ENCODE data around the gene STMN3. TPM values are rescaled to one million over a fixed set of nuclear protein-coding genes. Genes with fewer than 3 reads are reported as not detected.

The STMN3 gene
- total RNA-seq (2014; rRNA removed; shearing (Covaris generic)): 36.6 and 38.0 TPM in 2 replicates

DNA sequence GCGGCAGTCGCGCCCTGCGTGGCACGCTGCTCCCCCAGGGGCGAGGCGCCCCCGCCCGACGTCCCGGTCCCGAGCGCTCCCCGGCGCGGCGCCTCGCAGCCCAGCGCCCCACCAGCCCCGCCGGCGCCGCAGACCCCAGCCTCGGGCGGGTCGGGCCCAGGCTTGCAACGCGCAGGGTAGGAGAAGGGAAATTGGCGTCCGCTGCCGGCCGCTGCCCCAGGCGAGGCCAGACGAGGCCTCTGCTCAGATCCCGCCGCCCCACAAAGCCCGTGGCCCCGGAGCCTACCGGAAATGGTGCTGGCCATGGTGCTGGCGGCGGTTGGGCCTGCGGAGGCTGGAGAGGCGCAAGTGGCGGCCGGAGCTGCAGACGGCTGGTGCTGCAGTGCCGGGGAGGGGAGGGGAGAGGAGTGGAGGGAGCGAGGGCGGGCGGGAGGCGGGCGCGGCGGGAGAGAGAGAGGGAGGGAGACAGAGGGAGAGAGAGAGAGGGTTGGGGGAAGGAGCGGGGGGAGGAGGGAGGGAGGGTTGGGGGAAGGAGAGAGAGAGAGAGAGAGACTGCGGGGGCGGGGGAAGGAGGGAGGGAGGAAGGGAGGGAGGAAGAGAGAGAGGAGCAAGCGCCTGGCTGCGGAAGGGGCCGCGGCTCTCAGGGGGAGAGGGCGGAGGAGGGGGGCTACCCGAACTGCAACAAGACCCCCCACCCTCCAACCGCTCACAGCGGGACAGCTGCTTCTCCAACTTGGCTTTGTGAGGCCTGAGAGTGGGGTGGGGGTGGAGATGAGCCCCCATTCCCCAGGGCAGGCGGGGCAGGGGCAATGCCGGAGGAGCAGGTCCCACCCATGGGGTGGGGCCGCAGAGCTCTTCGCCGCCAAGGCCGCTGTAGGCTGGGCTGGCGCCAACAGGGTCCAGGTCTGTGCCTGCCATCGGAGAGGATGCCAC lies at the start of gene STMN3:
TSS of gene STMN3 (minus strand) at position 384 of the 933 bp plus-strand sequence. CDS start at position 305, 79 bp downstream.
- peak within 1 kb of the TSS; percentile 10; the same call in 1 of the 2 replicates for H3K27ac ChIP-seq
- peak; percentile 97 to 98 for DNase-seq
- peaks cover 6% of the 10 kb centered on the region; the same call in 1 of the 2 replicates for H3K4me1 ChIP-seq
- H3K9me3 ChIP-seq (replicated peaks): no peaks in the 10 kb centered on the region
- H3K27me3 ChIP-seq: no peaks in the 10 kb centered on the region
- no peaks in the 10 kb centered on the region for H3K36me3 ChIP-seq
- H3K4me3 ChIP-seq: peak within 1 kb of the TSS; percentile 55

DNA sequence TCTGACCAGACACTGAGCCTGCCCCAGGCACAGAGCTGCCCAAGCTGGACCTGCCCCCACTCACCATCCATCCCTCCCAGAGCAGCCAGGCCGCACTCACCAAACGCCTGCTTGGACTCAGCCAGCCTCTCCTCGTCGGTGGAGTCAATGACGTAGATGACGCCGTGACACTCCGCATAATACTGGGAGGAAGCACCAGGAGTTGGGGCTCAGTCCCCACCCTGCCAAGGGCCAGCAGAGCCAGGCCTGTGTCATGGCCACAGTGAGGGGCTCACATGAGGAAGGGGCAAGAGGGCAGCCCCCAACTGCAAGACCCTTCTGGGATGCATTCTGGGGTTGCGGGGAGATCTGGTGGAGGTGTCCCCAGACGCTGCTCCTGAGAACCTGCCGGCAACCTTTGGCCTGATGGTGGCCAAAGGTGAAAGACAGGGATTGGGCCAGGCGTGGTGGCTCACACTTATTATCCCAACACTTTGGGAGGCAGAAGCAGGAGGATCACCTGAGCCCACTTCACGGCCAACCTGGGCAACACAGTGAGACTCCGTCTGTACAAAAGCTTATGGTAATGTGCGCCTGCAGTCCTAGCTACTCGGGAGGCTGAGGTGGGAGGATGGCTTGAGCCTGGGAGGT lies 48.9 kb upstream of the STMN3 start:
- Histone ChIP-seq H3K36me3 (peaks cover 23% of the 10 kb centered on the region), H3K27ac (no peak overlapping the region)

GRCh38 chr20:63701329-63702035 lies 48.3 kb upstream of the STMN3 start:
- H3K27ac ChIP-seq: no peak overlapping the region

More for the DNA sequence above, 48.9 kb upstream of the STMN3 start:
- Histone ChIP-seq H3K27me3 (no peaks in the 10 kb centered on the region), H3K4me3 (no peak overlapping the region), H3K9me3 (replicated peaks) (no peaks in the 10 kb centered on the region), H3K4me1 (peaks cover 18% of the 10 kb centered on the region)
- DNase-seq: peak in 1 of 2 experiments; percentile 12

DNA sequence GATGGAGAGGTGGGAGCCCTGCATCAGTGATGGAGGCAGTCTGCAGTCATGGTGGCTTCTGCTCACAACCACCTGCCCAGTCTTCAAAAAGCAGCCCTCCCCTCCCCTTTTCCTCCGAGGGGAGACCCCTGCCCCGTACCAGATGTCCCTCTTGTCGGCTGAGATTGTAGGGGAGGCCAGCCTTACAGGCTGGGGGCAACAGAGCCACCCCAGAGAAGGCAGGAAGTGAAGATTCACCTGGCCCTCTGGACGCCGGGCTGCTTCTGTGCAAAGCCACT lies 47.8 kb upstream of the STMN3 start:
- Histone ChIP-seq H3K27ac (no peak overlapping the region), H3K27me3 (no peaks in the 10 kb centered on the region), H3K36me3 (peaks cover 20% of the 10 kb centered on the region), H3K4me1 (peaks cover 18% of the 10 kb centered on the region), H3K9me3 (replicated peaks) (no peaks in the 10 kb centered on the region), H3K4me3 (no peak overlapping the region)
- no peak for DNase-seq

More at GRCh38 chr20:63701329-63702035, 48.3 kb upstream of the STMN3 start:
- H3K27me3 ChIP-seq: no peaks in the 10 kb centered on the region
- peaks cover 23% of the 10 kb centered on the region for H3K36me3 ChIP-seq
- peak; percentile 15 to 17 for DNase-seq
- no peaks in the 10 kb centered on the region for H3K9me3 ChIP-seq (replicated peaks)
- no peak overlapping the region for H3K4me3 ChIP-seq
- H3K4me1 ChIP-seq: peaks cover 18% of the 10 kb centered on the region

- no peak overlapping the region for H3K4me3 ChIP-seq
- H3K27me3 ChIP-seq: no peaks in the 10 kb centered on the region
- H3K4me1 ChIP-seq: peaks cover 18% of the 10 kb centered on the region
- no peak overlapping the region; the same call in 1 of the 2 replicates for H3K27ac ChIP-seq
- DNase-seq: peak in 1 of 2 experiments; percentile 22
- peaks cover 14% of the 10 kb centered on the region for H3K36me3 ChIP-seq
- H3K9me3 ChIP-seq (replicated peaks): no peaks in the 10 kb centered on the region
These were observed 47.2 kb upstream of the STMN3 start for GRCh38 chr20:63700199-63701050.

DNA sequence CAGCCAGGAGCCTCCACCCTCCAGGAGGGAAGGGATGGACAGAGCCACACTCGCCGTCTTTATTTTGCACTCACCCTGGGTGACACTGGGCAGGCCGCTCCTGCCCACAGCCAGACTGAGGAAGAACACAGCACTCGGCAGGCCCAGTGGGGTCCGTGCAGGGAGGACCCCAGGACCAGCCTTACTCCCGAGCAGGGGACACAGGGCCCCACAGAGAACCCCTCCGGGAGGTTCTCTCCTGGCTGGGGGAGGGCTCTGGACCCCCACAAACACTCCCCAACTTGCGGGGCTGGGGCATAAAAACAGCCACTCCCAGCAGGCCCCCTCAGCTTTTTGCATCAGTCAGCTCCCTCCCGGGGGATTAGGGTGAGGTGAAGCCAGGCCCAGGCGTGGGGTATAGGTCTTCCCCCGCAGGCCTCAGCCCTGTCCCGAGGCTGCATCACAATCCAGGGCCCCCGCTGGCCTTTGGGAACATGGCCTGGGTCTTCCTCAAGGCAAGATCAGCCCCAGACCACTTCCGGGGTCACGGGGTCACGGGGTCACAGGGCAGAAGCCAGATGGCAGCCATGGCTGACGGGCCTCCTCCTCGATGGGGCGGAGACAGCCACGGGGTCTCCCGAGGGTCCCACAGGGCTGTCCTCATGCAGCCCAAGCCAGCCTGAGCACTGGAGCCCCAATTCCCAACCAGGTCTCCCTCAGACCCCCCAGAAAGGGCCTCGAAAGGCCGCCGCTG lies 46.4 kb upstream of the STMN3 start:
- peak; percentile 37 to 39 for DNase-seq

GRCh38 chr20:63698739-63699465 lies 45.7 kb upstream of the STMN3 start:
- no peaks in the 10 kb centered on the region; the same call in 1 of the 2 replicates for H3K36me3 ChIP-seq
- peaks cover 18% of the 10 kb centered on the region for H3K4me1 ChIP-seq
- peak overlapping the region; percentile 63 for H3K27ac ChIP-seq
- H3K9me3 ChIP-seq (replicated peaks): no peaks in the 10 kb centered on the region
- peak; percentile 90 to 93 for DNase-seq
- H3K4me3 ChIP-seq: no peak overlapping the region
- H3K27me3 ChIP-seq: no peaks in the 10 kb centered on the region

More for the DNA sequence above, 46.4 kb upstream of the STMN3 start:
- Histone ChIP-seq H3K4me3 (no peak overlapping the region), H3K9me3 (replicated peaks) (no peaks in the 10 kb centered on the region), H3K36me3 (peaks cover 6% of the 10 kb centered on the region; the same call in 1 of the 2 replicates), H3K27me3 (no peaks in the 10 kb centered on the region), H3K27ac (peak overlapping the region; percentile 63), H3K4me1 (peaks cover 18% of the 10 kb centered on the region)

DNA sequence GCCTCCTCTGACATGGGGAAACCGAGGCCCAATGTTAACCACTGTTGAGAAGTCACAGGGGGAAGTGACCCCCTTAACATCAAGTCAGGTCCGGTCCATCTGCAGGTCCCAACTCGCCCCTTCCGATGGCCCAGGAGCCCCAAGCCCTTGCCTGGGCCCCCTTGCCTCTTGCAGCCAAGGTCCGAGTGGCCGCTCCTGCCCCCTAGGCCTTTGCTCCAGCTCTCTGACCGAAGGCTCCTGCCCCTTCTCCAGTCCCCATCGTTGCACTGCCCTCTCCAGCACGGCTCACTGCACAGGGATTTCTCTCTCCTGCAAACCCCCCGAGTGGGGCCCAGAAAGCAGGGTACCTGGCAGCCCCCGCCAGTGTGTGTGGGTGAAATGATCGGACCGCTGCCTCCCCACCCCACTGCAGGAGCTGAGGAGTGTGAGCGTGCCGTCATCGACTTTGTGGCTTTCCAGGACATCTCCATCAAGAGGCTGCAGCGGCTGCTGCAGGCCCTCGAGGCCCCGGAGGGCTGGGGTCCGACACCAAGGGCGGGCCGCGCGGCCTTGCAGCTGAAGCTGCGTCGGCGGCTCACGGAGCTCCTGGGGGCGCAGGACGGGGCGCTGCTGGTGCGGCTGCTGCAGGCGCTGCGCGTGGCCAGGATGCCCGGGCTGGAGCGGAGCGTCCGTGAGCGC lies 44.8 kb upstream of the STMN3 start:
- no peak overlapping the region for H3K4me3 ChIP-seq
- H3K4me1 ChIP-seq: peaks cover 18% of the 10 kb centered on the region
- H3K9me3 ChIP-seq (replicated peaks): no peaks in the 10 kb centered on the region
- H3K27me3 ChIP-seq: no peaks in the 10 kb centered on the region
- no peaks in the 10 kb centered on the region; the same call in 1 of the 2 replicates for H3K36me3 ChIP-seq
- H3K27ac ChIP-seq: no peak overlapping the region
- DNase-seq: peak in 1 of 2 experiments; percentile 20

DNA sequence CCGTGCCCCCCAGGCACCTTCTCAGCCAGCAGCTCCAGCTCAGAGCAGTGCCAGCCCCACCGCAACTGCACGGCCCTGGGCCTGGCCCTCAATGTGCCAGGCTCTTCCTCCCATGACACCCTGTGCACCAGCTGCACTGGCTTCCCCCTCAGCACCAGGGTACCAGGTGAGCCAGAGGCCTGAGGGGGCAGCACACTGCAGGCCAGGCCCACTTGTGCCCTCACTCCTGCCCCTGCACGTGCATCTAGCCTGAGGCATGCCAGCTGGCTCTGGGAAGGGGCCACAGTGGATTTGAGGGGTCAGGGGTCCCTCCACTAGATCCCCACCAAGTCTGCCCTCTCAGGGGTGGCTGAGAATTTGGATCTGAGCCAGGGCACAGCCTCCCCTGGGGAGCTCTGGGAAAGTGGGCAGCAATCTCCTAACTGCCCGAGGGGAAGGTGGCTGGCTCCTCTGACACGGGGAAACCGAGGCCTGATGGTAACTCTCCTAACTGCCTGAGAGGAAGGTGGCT lies 44.2 kb upstream of the STMN3 start:
- H3K36me3 ChIP-seq: no peaks in the 10 kb centered on the region; the same call in 1 of the 2 replicates
- H3K27ac ChIP-seq: no peak overlapping the region
- peaks cover 18% of the 10 kb centered on the region for H3K4me1 ChIP-seq
- H3K27me3 ChIP-seq: no peaks in the 10 kb centered on the region
- peak; percentile 18 to 41 for DNase-seq
- H3K4me3 ChIP-seq: no peak overlapping the region
- no peaks in the 10 kb centered on the region for H3K9me3 ChIP-seq (replicated peaks)

GRCh38 chr20:63696628-63697356 lies 43.6 kb upstream of the STMN3 start, which contains the start of gene TNFRSF6B:
Gene TNFRSF6B (plus strand): TSS chr20:63696652. CDS start chr20:63696768, 116 bp downstream.
- no peaks in the 10 kb centered on the region; the same call in 1 of the 2 replicates for H3K36me3 ChIP-seq
- peak in 1 of 2 experiments; percentile 21 for DNase-seq
- no peak within 1 kb of the TSS for H3K4me3 ChIP-seq
- no peak within 1 kb of the TSS for H3K27ac ChIP-seq
- H3K4me1 ChIP-seq: peaks cover 18% of the 10 kb centered on the region
- no peaks in the 10 kb centered on the region for H3K27me3 ChIP-seq
- H3K9me3 ChIP-seq (replicated peaks): no peaks in the 10 kb centered on the region

DNA sequence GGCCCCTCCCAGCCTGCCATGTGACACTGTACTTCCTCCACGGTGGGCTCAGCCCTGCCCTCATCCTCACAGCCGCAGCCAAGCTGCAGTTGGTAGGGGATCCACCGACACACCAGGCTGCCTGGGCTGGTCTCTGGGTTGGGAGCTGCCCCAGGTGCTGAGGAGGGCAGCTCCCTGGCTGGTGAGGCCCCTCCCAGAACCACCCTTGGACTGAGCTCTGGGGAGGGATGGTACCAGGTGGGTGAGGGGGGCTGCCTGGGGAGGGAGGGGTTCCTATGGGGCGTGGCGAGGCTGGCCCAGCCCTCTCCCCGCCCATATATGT lies 43.0 kb upstream of the STMN3 start:
- peak; percentile 34 to 44 for DNase-seq
- no peak overlapping the region for H3K27ac ChIP-seq
- no peaks in the 10 kb centered on the region; the same call in 1 of the 2 replicates for H3K36me3 ChIP-seq

More for the DNA sequence above, 43.0 kb upstream of the STMN3 start:
- Histone ChIP-seq H3K9me3 (replicated peaks) (no peaks in the 10 kb centered on the region), H3K27me3 (no peaks in the 10 kb centered on the region), H3K4me1 (peaks cover 18% of the 10 kb centered on the region), H3K4me3 (no peak overlapping the region)
